Testis (tissue), 3 donors: ENCODE results near the gene PITPNC1. TPM values are rescaled to one million over a fixed set of nuclear protein-coding genes. Genes with fewer than 3 reads are reported as not detected.

Experiments used
- DNase-seq: peaks from one replicate; pipeline ENCODE4 v3.0.0-alpha.2; 2019
- H3K27ac ChIP-seq, 2 donors: fragments of 200-600 bp; sonication (generic); one replicate each; pipeline ENCODE4 v1.5.1; 2019
- H3K27me3 ChIP-seq: fragments of 200-600 bp; sonication (generic); one replicate; pipeline ENCODE4 v1.5.1; 2019
- H3K36me3 ChIP-seq: fragments of 200-600 bp; sonication (generic); one replicate; pipeline ENCODE4 v1.5.1; 2017; ENCODE audit warnings: low read depth; ENCODE audit errors: missing control alignments
- H3K4me1 ChIP-seq: fragments of 200-600 bp; sonication (generic); one replicate; pipeline ENCODE4 v1.5.1; 2019
- H3K4me3 ChIP-seq, 2 donors: fragments of 200-600 bp; sonication (generic); one replicate each; pipeline ENCODE4 v1.5.1; 2017 to 2019
- H3K9me3 ChIP-seq: fragments of 200-600 bp; sonication (generic); one replicate; pipeline ENCODE4 v1.5.1; 2017
- POLR2A ChIP-seq: fragments of 450-650 bp; IDR thresholded peaks from one replicate; pipeline ENCODE4 v1.6.1; 2017; ENCODE audit warnings: antibody characterized with exemption, mild to moderate bottlenecking, moderate library complexity
- whole genome bisulfite sequencing, 2 donors: methylation state at CpG; one replicate each; pipeline ENCODE4 v1.1.5; 2018; 5-methylcytosine and 5-hydroxymethylcytosine counted together
- intact Hi-C: fragments of 100-400 bp; cut with DNase I; formaldehyde crosslinking; loops from one replicate; pipeline ENCODE4 v1.15.1; 2023; ENCODE audit warnings: low total_unique reads
- polyA plus RNA-seq: library from polyadenylated mRNA; stranded (reverse); fragments of 350-450 nt; fragmentation: Illumina TruSeq; extraction: RNeasy Lipid Tissue Mini Kit (QIAGEN cat#74804); gene quantifications from one replicate; pipeline ENCODE4 v1.2.3, GENCODE V29; 2014; ENCODE audit warnings: low read depth, low replicate concordance; ENCODE audit not compliant: insufficient read depth
- total RNA-seq, 2 donors: library from RNA; depleted of rRNA; stranded (reverse); fragments of >200 nt; gene quantifications; one replicate each; pipeline ENCODE4 v1.2.3, GENCODE V29; 2016
- TF ChIP-seq, protein P1 (sequence below), 3 experiments: fragments of 450-650 bp in 2 of 3; fragments of 200-600 bp in 1 of 3; sonication (generic) in 1 of 3; IDR thresholded peaks; one replicate each; pipeline ENCODE4 v1.5.1; 2016 to 2019; ENCODE audit warnings: antibody characterized with exemption in 3 of 3, mild to moderate bottlenecking in 2 of 3, moderate library complexity in 1 of 3

PITPNC1 gene
- total and polyA plus RNA-seq, 3 donors from 2014 or later, result 8.3 to 12.8 (median 12.2) TPM

DNA sequence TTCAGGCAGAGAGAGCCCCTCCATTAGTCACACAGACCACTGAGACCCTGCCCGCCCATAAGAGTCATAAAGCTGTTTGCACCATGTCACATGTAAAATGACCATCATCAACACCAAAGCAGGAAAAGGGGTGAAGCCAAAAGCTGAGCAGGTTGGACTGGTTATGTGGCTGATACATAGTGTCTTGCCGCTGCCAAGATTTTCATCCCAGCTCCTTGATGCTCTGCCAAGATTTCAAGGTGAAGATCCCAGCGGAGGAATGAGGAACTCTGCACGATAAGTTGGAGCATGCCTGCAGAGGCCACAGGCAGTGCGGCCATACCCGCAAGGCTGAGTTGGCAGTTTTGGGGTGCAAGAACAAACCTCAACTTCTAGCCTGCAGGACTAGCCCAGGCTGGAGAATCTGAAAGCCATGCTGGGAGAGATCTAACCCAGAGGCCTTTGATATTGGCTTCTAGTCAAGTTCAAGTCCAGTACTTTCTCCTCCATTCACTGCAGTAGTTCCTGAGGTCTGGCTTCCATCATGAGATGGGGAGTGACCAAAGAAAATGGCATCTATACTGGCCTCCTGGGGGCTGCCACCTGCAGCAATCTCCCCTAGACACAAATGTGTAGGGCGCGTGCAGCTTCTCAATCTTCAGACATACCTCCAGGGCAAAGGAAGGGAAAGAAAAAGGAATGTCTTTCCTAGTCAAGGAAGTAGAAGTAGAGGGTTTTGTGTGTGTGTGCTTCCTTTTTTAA is 261.0 kb downstream of the PITPNC1 start:
- H3K27me3 ChIP-seq, result no peaks in the 10 kb centered on the region
- no peaks in the 10 kb centered on the region for H3K36me3 ChIP-seq
- no peak overlapping the region for H3K27ac ChIP-seq
- H3K4me1 ChIP-seq, result peaks cover 13% of the 10 kb centered on the region
- H3K9me3 ChIP-seq, result no peaks in the 10 kb centered on the region
- DNase-seq, result peak; percentile 67
- TF ChIP-seq, protein P1, sequence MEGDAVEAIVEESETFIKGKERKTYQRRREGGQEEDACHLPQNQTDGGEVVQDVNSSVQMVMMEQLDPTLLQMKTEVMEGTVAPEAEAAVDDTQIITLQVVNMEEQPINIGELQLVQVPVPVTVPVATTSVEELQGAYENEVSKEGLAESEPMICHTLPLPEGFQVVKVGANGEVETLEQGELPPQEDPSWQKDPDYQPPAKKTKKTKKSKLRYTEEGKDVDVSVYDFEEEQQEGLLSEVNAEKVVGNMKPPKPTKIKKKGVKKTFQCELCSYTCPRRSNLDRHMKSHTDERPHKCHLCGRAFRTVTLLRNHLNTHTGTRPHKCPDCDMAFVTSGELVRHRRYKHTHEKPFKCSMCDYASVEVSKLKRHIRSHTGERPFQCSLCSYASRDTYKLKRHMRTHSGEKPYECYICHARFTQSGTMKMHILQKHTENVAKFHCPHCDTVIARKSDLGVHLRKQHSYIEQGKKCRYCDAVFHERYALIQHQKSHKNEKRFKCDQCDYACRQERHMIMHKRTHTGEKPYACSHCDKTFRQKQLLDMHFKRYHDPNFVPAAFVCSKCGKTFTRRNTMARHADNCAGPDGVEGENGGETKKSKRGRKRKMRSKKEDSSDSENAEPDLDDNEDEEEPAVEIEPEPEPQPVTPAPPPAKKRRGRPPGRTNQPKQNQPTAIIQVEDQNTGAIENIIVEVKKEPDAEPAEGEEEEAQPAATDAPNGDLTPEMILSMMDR (IDR thresholded peaks at IDR 0.05), result no peak
- TF ChIP-seq POLR2A, result no peak
- intact Hi-C loops, result no loop called here
- H3K4me3 ChIP-seq, result no peak overlapping the region
- WGBS, 2 donors, result 46 to 52% methylated on average over 8 of the region's 8 CpGs

DNA sequence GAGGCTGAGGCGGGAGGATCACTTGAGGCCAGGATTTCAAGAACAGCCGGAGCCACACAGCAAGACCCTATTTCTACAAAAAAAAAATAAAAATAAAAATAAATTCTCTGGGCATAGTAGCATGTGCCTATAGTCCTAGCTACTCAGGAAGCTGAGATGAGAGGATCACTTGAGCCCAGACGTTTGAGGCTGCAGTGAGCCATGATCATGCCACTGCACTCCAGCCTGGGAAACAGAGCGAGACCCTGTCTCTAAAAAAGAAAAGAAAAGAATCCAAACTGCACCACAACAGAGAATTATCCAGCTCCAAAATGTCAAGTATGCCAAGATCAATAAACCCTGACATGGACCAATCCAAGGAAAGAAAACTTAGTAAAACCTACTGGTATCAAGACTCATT is 261.8 kb downstream of the PITPNC1 start:
- Histone ChIP-seq H3K36me3 (no peaks in the 10 kb centered on the region), H3K27ac (no peak overlapping the region), H3K4me3 (no peak overlapping the region), H3K4me1 (peaks cover 13% of the 10 kb centered on the region), H3K27me3 (no peaks in the 10 kb centered on the region), H3K9me3 (no peaks in the 10 kb centered on the region)
- WGBS, 2 donors, result 89% methylated on average over 4 of the region's 4 CpGs
- DNase-seq, result no peak
- intact Hi-C loops, result no loop called here
- TF ChIP-seq POLR2A, result no peak
- TF ChIP-seq, protein P1 (IDR thresholded peaks at IDR 0.05), result no peak

DNA sequence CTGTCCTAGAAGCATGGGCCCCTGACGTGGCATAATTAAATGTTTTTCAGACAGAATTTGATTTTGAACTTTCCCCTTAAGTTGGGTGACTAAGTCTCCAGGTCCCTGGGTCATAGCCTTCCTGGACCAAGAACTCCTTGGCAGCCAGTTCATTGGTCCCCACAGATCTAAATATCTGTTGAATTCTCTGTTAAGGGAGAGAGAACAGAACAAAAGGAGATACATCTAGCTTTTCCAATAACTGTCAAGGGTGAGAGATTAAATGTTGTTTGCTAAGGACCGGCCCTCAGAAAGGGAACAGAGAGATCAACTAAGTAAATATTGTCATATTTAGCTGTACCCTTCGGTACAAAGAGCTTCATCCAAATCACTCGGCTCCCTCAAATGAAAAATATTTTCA is 262.5 kb downstream of the PITPNC1 start:
- DNase-seq, result no peak
- Histone ChIP-seq H3K4me1 (peaks cover 13% of the 10 kb centered on the region), H3K27me3 (no peaks in the 10 kb centered on the region), H3K4me3 (no peak overlapping the region), H3K9me3 (no peaks in the 10 kb centered on the region), H3K27ac (peak overlapping the region; percentile 2 to 65), H3K36me3 (no peaks in the 10 kb centered on the region)
- TF ChIP-seq, protein P1 (IDR thresholded peaks at IDR 0.05), result no peak
- TF ChIP-seq POLR2A, result no peak
- intact Hi-C loops, result no loop called here
- 33 to 35% methylated on average over 4 of the region's 4 CpGs for WGBS, 2 donors

DNA sequence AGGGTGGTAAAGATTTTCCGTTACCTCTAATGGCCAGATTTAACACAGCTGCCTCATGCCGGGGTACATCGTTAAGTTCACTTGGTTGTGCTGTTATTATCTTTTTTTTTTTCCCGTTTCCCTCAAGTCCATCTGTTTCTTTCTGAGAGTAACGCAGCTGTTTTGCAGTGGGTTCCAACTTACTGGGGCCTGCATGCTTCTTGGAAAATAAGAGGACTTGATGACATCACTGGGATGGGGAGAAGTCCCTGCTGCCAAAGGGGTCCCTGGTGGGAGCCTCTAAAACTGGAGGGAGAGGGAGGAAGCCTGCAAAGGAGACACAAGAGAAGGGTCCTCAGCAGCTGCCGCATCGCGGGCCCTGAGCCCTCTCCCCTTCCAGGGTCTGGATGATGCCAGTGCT is 262.9 kb downstream of the PITPNC1 start:
- Histone ChIP-seq H3K27me3 (no peaks in the 10 kb centered on the region), H3K9me3 (no peaks in the 10 kb centered on the region), H3K36me3 (no peaks in the 10 kb centered on the region), H3K4me3 (no peak overlapping the region), H3K27ac (peak overlapping the region; percentile 2 to 65), H3K4me1 (peaks cover 13% of the 10 kb centered on the region)
- DNase-seq, result no peak
- no peak for TF ChIP-seq POLR2A
- TF ChIP-seq, protein P1 (IDR thresholded peaks at IDR 0.05), result no peak
- WGBS, 2 donors, result 57 to 66% methylated on average over 8 of the region's 8 CpGs
- intact Hi-C loops, result no loop called here

DNA sequence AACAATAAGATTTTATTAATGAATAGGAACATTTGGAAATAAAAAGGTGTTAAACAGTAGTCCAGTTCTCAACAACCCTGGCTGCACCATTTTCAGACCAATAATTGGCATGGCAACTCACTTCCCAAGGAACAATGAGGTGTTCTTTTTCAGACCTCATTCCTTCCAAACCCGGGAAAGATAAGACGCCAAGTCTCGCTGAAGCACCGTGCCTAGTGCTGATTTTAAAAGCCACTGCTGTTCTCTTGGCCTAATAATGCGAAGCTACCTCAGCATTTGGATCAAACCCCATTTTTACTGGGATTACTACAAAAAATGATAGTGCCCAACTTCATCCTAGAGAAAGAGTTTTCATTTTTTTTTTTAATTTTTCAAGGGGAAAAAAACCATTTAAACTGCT is 265.4 kb downstream of the PITPNC1 start:
- WGBS, 2 donors, result 21 to 62% methylated on average over 5 of the region's 5 CpGs
- TF ChIP-seq, protein P1 (IDR thresholded peaks at IDR 0.05), result no peak
- TF ChIP-seq POLR2A, result no peak
- H3K36me3 ChIP-seq, result no peaks in the 10 kb centered on the region
- intact Hi-C loops, result no loop called here
- H3K27ac ChIP-seq, result no peak overlapping the region
- H3K4me3 ChIP-seq, result no peak overlapping the region
- H3K9me3 ChIP-seq, result no peaks in the 10 kb centered on the region
- H3K27me3 ChIP-seq, result no peaks in the 10 kb centered on the region
- no peak for DNase-seq
- H3K4me1 ChIP-seq, result peaks cover 13% of the 10 kb centered on the region
